HUES64 (cell line): ENCODE measurements around the gene SHISA6. TPM values are rescaled to one million over a fixed set of nuclear protein-coding genes. Genes with fewer than 3 reads are reported as not detected.

ENCODE experiments used
- H3K27ac ChIP-seq: 2 replicates; pipeline ENCODE4 v1.7.0; 2013; ENCODE audit warnings: low read depth, low read length, inconsistent platforms
- H3K27me3 ChIP-seq: 2 replicates; pipeline ENCODE4 v1.6.1; 2013; ENCODE audit warnings: mild to moderate bottlenecking, low read length; ENCODE audit not compliant: insufficient read depth
- H3K36me3 ChIP-seq: 2 replicates; pipeline ENCODE4 v1.6.1; 2013; ENCODE audit warnings: mild to moderate bottlenecking, low read length; ENCODE audit not compliant: insufficient read depth
- H3K4me1 ChIP-seq: 2 replicates; pipeline ENCODE4 v1.6.1; 2013; ENCODE audit warnings: mild to moderate bottlenecking, low read length, moderate library complexity; ENCODE audit not compliant: insufficient read depth
- H3K4me3 ChIP-seq: 2 replicates; pipeline ENCODE4 v1.5.1; 2013; ENCODE audit warnings: mild to moderate bottlenecking, low read length, moderate library complexity
- H3K9ac ChIP-seq: 2 replicates; pipeline ENCODE4 v1.6.1; 2013; ENCODE audit warnings: mild to moderate bottlenecking, low read depth, low read length
- H3K9me3 ChIP-seq: 2 replicates; pipeline ENCODE4 v1.6.1; 2013; ENCODE audit warnings: low read depth, low read length; ENCODE audit not compliant: insufficient read depth
- WGBS: fragments of 150-250, 120-280 bp; methylation state at CpG from one replicate; pipeline ENCODE4 v1.1.7; 2013; ENCODE audit warnings: missing lambda C conversion rate; 5-methylcytosine and 5-hydroxymethylcytosine counted together
- polyA plus RNA-seq, 2 experiments: library from polyadenylated mRNA; stranded (reverse); fragments of 50-300 nt; gene quantifications; one replicate each; pipeline ENCODE4 v1.2.3, GENCODE V29; 2013

SHISA6 gene
- 3.1 TPM for polyA plus RNA-seq (2013, experiment 1 of 2)
- polyA plus RNA-seq (2013, experiment 2 of 2), result 4.1 TPM

GRCh38 chr17:11240841-11241610 is at the start of gene SHISA6:
Gene SHISA6 (plus strand): TSS chr17:11241213.
- under 1% methylated on average over 126 of the region's 126 CpGs for WGBS
- H3K9ac ChIP-seq, result no peak within 1 kb of the TSS

GRCh38 chr17:11195801-11196200 is 45.2 kb upstream of the SHISA6 start:
- 90% methylated on average over 2 of the region's 2 CpGs for WGBS
- Histone ChIP-seq H3K36me3 (no peaks in the 10 kb centered on the region), H3K27me3 (0 out of 2 replicates have a peak, but pooled peaks cover 4% of the 10 kb centered on the region), H3K27ac (no peak overlapping the region), H3K4me1 (peaks cover 12% of the 10 kb centered on the region), H3K4me3 (no peak overlapping the region), H3K9ac (no peak overlapping the region), H3K9me3 (no peaks in the 10 kb centered on the region)

More at GRCh38 chr17:11240841-11241610, at the start of gene SHISA6:
- Histone ChIP-seq H3K4me3 (peak within 1 kb of the TSS; percentile 54), H3K27me3 (peaks cover 76% of the 10 kb centered on the region), H3K36me3 (no peaks in the 10 kb centered on the region), H3K9me3 (no peaks in the 10 kb centered on the region), H3K27ac (no peak within 1 kb of the TSS), H3K4me1 (peaks cover 18% of the 10 kb centered on the region; the same call in 1 of the 2 replicates)

DNA sequence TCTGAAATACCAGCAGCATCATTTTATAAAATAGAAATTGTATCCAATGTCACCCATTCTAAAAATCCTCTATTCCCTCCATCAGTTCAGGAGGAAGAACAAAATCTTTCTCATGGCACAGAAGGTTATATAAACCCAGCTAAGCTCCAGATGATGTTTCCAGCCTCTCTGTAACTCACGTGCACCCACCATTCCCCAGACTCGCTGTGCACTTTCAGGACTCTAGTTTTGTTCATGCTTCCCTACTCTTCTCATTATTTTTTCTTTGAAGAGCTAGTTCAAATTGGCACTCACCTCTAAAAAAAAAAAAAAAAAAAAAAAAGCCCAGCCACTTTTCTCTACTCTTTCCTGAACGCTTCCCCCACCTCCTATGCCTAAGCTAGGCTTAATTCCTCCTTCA is 36.0 kb upstream of the SHISA6 start:
- peaks cover 3% of the 10 kb centered on the region for H3K4me1 ChIP-seq
- H3K4me3 ChIP-seq, result no peak overlapping the region
- H3K27ac ChIP-seq, result no peak overlapping the region
- WGBS, result 97% methylated on average over 3 of the region's 3 CpGs
- H3K27me3 ChIP-seq, result no peaks in the 10 kb centered on the region
- H3K9ac ChIP-seq, result no peak overlapping the region
- no peaks in the 10 kb centered on the region for H3K36me3 ChIP-seq
- H3K9me3 ChIP-seq, result no peaks in the 10 kb centered on the region

- Histone ChIP-seq H3K9ac (no peak overlapping the region), H3K27ac (no peak overlapping the region), H3K36me3 (no peaks in the 10 kb centered on the region), H3K27me3 (no peaks in the 10 kb centered on the region), H3K4me3 (no peak overlapping the region), H3K4me1 (no peaks in the 10 kb centered on the region; the same call in 1 of the 2 replicates), H3K9me3 (peaks cover 3% of the 10 kb centered on the region; the same call in 1 of the 2 replicates)
- 85% methylated on average over 6 of the region's 6 CpGs for WGBS
These were observed 35.4 kb upstream of the SHISA6 start for GRCh38 chr17:11205659-11206058.

GRCh38 chr17:11209906-11210305 is 31.1 kb upstream of the SHISA6 start:
- 97% methylated on average over 2 of the region's 2 CpGs for WGBS
- Histone ChIP-seq H3K9ac (no peak overlapping the region), H3K9me3 (peaks cover 6% of the 10 kb centered on the region; the same call in 1 of the 2 replicates), H3K4me1 (peaks cover 7% of the 10 kb centered on the region; the same call in 1 of the 2 replicates), H3K36me3 (no peaks in the 10 kb centered on the region), H3K4me3 (no peak overlapping the region), H3K27ac (no peak overlapping the region), H3K27me3 (no peaks in the 10 kb centered on the region)

DNA sequence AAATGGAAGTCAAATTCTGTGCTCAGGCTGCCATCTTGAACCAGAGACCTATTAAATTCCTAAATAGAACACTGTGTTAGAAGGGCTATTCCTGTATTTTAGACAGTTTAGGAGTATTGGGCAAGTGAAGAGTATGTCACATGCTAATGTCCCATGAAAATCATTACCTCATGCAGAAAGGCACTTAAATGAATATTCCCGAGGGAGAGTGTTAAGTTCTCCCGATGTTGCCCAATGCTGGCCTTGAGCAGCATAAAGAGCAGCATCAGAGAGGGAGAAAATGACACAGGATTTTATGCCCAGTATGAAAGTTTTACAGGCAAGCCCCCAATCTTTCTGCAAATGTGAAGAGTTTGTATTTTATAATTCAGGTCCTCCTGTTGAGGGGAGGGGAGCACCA is 28.2 kb upstream of the SHISA6 start:
- H3K9me3 ChIP-seq, result peaks cover 6% of the 10 kb centered on the region; the same call in 1 of the 2 replicates
- no peaks in the 10 kb centered on the region for H3K36me3 ChIP-seq
- H3K9ac ChIP-seq, result no peak overlapping the region
- no peak overlapping the region for H3K4me3 ChIP-seq
- no peak overlapping the region for H3K27ac ChIP-seq
- H3K4me1 ChIP-seq, result peaks cover 7% of the 10 kb centered on the region; the same call in 1 of the 2 replicates
- 92% methylated on average over 2 of the region's 2 CpGs for WGBS
- no peaks in the 10 kb centered on the region for H3K27me3 ChIP-seq

- WGBS, result 93% methylated on average over 3 of the region's 3 CpGs
- no peak overlapping the region for H3K27ac ChIP-seq
- H3K4me1 ChIP-seq, result peaks cover 7% of the 10 kb centered on the region; the same call in 1 of the 2 replicates
- H3K9ac ChIP-seq, result no peak overlapping the region
- no peak overlapping the region for H3K4me3 ChIP-seq
- no peaks in the 10 kb centered on the region for H3K36me3 ChIP-seq
- H3K27me3 ChIP-seq, result no peaks in the 10 kb centered on the region
- H3K9me3 ChIP-seq, result no peaks in the 10 kb centered on the region
These were observed 24.0 kb upstream of the SHISA6 start for GRCh38 chr17:11216976-11217375.

- Histone ChIP-seq H3K27me3 (no peaks in the 10 kb centered on the region), H3K9ac (no peak overlapping the region), H3K4me1 (no peaks in the 10 kb centered on the region), H3K27ac (no peak overlapping the region), H3K4me3 (no peak overlapping the region), H3K36me3 (no peaks in the 10 kb centered on the region), H3K9me3 (no peaks in the 10 kb centered on the region)
- WGBS, result 97% methylated on average over 3 of the region's 4 CpGs
These were observed 19.8 kb upstream of the SHISA6 start for GRCh38 chr17:11221196-11221595.

- 81% methylated on average over 5 of the region's 5 CpGs for WGBS
- Histone ChIP-seq H3K9ac (no peak overlapping the region), H3K4me3 (no peak overlapping the region), H3K27me3 (no peaks in the 10 kb centered on the region), H3K9me3 (no peaks in the 10 kb centered on the region), H3K4me1 (0 out of 2 replicates have a peak, but pooled peaks cover under 1% of the 10 kb centered on the region), H3K27ac (no peak overlapping the region), H3K36me3 (no peaks in the 10 kb centered on the region)
These were observed 19.3 kb upstream of the SHISA6 start for GRCh38 chr17:11221721-11222120.

- Histone ChIP-seq H3K27ac (no peak overlapping the region), H3K27me3 (peaks cover 59% of the 10 kb centered on the region), H3K4me1 (peaks cover 18% of the 10 kb centered on the region; the same call in 1 of the 2 replicates), H3K9ac (no peak overlapping the region), H3K9me3 (no peaks in the 10 kb centered on the region), H3K36me3 (no peaks in the 10 kb centered on the region), H3K4me3 (no peak overlapping the region)
- 46% methylated on average over 4 of the region's 4 CpGs for WGBS
These were observed 2.3 kb upstream of the SHISA6 start for GRCh38 chr17:11238705-11239104.

GRCh38 chr17:11239379-11239970 is 1.5 kb upstream of the SHISA6 start:
- no peak overlapping the region for H3K27ac ChIP-seq
- H3K36me3 ChIP-seq, result no peaks in the 10 kb centered on the region
- WGBS, result 62% methylated on average over 16 of the region's 16 CpGs
- H3K4me3 ChIP-seq, result peak overlapping the region; percentile 54
- H3K4me1 ChIP-seq, result peaks cover 18% of the 10 kb centered on the region; the same call in 1 of the 2 replicates
- no peaks in the 10 kb centered on the region for H3K9me3 ChIP-seq
- H3K9ac ChIP-seq, result no peak overlapping the region
- H3K27me3 ChIP-seq, result peaks cover 67% of the 10 kb centered on the region
